T47D (cell line): ENCODE measurements around the gene LSM6.

Experiments used
- DNase-seq, 2 experiments: peaks; one replicate each; pipeline versions ENCODE4 v3.0.0 to v3.0.0-alpha.2; 2011 to 2012; ENCODE audit warnings: low read depth in 1 of 2, low spot score in 1 of 2
- JUND ChIP-seq: IDR thresholded peaks from 2 replicates; pipeline ENCODE4 v1.6.1; 2012; ENCODE audit warnings: low read depth
- in situ Hi-C: cut with HindIII; loops from 2 replicates; pipeline ENCODE4 v1.10.0; 2016; ENCODE audit warnings: low sequenced_read_pairs, low pct_unique_long_range_greater_than_20kb

Gene LSM6

GRCh38 chr4:146237092-146237491, 61.6 kb downstream of the LSM6 start:
- in situ Hi-C loops: no loop called here
- no peak for DNase-seq
- TF ChIP-seq JUND: no peak

DNA sequence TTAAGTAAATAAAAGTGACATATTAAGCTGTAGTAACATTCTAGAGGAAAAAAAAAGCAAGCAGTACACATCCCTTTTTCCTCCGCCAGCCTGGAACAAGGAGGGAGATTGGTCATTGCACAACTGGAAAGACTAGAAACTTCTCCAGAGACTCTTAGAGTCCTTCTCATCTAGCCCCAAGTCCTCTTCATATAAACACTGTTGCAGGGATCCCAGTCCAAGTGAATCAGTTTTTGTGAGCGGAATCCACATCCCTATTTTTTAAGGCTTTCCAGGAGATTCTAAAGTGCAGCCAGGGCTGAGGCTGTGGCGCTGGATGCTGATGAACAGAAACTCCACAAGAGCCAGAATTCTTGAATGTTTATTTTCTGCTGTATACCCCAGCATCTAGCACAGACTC, 62.6 kb downstream of the LSM6 start:
- DNase-seq: no peak
- no peak for TF ChIP-seq JUND
- in situ Hi-C loops: no loop called here
